Central memory CD8-positive, alpha-beta T cell (primary cell): ENCODE measurements around the gene PPP1R13L.

ENCODE experiments used
- ATAC-seq: fragments of 150-1000 bp; cut with Tn5 transposase; replicated peaks from 2 replicates; pipeline ENCODE4 v1.10.0; 2022; ENCODE audit warnings: mild to moderate bottlenecking, moderate FRiP score, moderate number of reproducible peaks; ENCODE audit not compliant: poor library complexity, severe bottlenecking; ENCODE audit errors: extremely low read depth
- DNase-seq, 2 donors: peaks; one replicate each; pipeline ENCODE4 v3.0.0; 2021; ENCODE audit warnings: low spot score in 2 of 2
- H3K27ac Mint-ChIP-seq: one replicate; pipeline ENCODE4 v1.8.0; 2022; ENCODE audit warnings: low read depth, mild to moderate bottlenecking, moderate library complexity, mixed read lengths
- H3K27me3 Mint-ChIP-seq: one replicate; pipeline ENCODE4 v1.8.0; 2022; ENCODE audit warnings: mixed read lengths
- H3K36me3 Mint-ChIP-seq: one replicate; pipeline ENCODE4 v1.8.0; 2022; ENCODE audit warnings: mild to moderate bottlenecking, moderate library complexity, mixed read lengths; ENCODE audit not compliant: insufficient read depth
- H3K4me1 Mint-ChIP-seq: one replicate; pipeline ENCODE4 v1.8.0; 2022; ENCODE audit warnings: mixed read lengths
- H3K4me3 Mint-ChIP-seq: one replicate; pipeline ENCODE4 v1.8.0; 2022; ENCODE audit warnings: mild to moderate bottlenecking, moderate library complexity, mixed read lengths
- H3K9me3 Mint-ChIP-seq: one replicate; pipeline ENCODE4 v1.8.0; 2022; ENCODE audit warnings: mixed read lengths

PPP1R13L gene

DNA sequence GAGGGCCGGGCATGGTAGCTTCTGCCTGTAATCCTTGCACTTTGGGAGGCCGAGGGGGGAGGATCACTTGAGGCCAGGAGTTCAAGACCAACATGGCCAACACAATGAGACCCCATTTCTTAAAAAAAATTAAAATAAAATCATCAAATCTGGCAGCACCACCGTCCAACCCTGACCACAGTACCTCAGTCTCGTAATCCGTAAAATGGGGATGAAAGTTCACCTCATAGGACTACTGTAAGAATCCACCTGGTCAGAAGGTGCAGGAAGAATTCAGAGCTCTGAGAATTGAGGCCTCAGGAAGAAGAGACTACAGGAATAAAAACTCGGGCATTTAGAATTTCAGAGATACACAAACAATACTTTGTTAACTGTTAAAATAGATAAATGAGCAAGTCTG, 3.1 kb downstream of the PPP1R13L start:
- ATAC-seq (no peak), DNase-seq (no peak)
- Mint-ChIP-seq H3K4me3 (no peak overlapping the region), H3K27me3 (peaks cover 46% of the 10 kb centered on the region), H3K4me1 (peaks cover 46% of the 10 kb centered on the region), H3K27ac (no peak overlapping the region), H3K36me3 (peaks cover 13% of the 10 kb centered on the region), H3K9me3 (no peaks in the 10 kb centered on the region)

DNA sequence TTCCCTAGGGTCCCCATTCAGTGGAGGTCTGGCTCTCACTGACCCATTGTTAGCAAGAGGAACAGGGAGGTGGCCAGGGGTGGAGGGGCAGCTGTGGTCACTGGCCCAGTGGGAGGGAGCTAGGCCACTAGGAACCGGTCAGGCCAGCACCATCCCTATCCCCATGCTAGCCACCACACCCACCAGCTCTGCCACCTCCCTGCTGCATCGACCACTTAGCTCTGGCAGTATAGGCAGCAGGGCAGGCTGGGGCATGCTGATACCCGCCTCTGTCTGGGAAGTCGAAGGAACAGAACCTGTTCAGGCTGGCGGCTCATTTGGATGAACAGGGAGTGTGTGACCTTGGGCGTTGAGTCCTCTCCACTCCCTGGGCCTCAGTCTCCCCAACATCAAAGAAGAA, 4.7 kb downstream of the PPP1R13L start:
- no peak overlapping the region for H3K27ac Mint-ChIP-seq

DNA sequence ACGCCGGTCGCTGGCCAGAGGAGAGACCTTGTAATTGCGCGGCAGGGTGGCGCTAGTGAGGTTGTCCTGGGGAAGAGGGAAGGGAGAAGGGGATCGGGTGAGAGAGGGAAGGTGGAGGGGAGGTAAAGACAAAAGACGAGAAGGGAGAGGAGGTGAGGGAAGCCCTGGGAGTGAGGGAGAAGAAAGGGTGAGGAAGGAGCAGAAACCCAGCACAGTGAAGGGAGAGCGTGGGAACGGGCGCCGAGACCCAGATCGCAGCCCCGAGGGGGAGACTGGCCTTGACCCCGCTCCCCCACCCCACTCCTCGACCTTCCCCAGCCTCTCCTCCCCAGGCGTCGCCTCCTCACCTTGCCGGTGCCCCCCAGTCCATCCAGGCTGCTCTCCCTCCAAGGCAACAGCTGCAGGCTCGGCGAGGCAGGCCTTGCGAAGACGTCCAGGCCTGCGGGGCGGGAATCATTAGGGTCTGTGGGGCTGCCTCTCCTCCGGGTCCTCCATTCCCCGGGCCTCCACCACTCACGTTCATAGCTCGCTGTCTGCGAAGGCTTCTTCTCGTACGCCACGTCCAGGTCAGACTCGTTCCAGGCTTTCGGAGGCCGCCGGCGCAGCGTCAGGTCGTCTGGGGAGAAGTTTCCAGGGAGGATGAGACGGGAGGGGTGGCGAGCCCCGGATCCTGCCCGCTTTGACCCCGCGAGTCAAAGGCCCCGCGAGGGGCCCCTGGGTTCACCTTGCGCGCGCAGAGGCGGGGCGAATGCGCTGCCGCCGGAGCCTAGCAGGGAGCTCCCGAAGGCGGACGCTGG, 8.8 kb downstream of the PPP1R13L start:
- no peak overlapping the region for H3K27ac Mint-ChIP-seq
- no peak for DNase-seq
- no peaks in the 10 kb centered on the region for H3K36me3 Mint-ChIP-seq
- H3K4me3 Mint-ChIP-seq = no peak overlapping the region
- peaks cover 13% of the 10 kb centered on the region for H3K4me1 Mint-ChIP-seq
- no peak for ATAC-seq
- H3K27me3 Mint-ChIP-seq = peaks cover 22% of the 10 kb centered on the region
- no peaks in the 10 kb centered on the region for H3K9me3 Mint-ChIP-seq

More for the DNA sequence above, 4.7 kb downstream of the PPP1R13L start:
- H3K9me3 Mint-ChIP-seq = no peaks in the 10 kb centered on the region
- peaks cover 47% of the 10 kb centered on the region for H3K27me3 Mint-ChIP-seq
- DNase-seq (no peak), ATAC-seq (no peak)
- no peak overlapping the region for H3K4me3 Mint-ChIP-seq
- peaks cover 2% of the 10 kb centered on the region for H3K36me3 Mint-ChIP-seq
- peaks cover 31% of the 10 kb centered on the region for H3K4me1 Mint-ChIP-seq

DNA sequence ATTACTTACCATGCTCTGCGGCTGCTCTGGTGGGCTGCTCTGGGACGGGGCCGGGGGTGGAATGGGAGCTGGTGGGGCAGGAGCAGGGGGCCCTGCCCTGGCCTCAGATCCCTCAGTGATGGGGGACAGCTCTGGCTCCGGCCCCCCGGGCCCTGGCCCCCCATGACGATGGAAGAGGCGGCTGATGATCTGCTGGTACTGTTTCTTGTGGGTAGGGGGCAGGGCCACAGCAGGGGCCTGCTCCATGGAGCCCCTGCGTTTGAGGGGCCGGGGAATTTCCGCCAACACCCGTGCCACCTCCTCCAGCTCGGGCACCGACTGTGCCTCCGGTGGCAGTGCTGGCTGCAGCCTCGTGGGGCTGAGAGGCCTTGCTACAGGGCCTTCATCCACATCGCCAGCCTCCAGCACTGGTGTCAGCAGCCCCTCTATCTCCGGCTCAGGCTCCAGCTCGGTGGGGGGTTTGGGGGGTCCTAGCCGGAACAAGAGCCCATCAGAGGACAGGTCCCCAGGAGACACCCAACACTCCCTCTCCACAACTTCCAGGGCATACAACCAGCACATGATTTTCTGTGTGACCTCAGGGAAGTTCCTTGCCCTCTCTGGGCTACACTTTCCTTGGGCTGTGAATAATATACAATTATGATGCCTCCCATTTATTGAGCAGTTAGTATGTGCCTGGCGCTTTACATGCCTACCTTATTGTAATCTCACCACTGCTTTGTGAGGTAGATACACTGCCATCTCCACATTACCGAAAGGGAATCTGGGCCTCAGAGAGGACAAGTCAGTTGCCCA, 12.8 kb downstream of the PPP1R13L start:
- DNase-seq (no peak), ATAC-seq (no peak)
- Mint-ChIP-seq H3K36me3 (no peaks in the 10 kb centered on the region), H3K4me1 (no peaks in the 10 kb centered on the region), H3K4me3 (no peak overlapping the region), H3K27me3 (peaks cover 4% of the 10 kb centered on the region), H3K9me3 (no peaks in the 10 kb centered on the region), H3K27ac (no peak overlapping the region)

DNA sequence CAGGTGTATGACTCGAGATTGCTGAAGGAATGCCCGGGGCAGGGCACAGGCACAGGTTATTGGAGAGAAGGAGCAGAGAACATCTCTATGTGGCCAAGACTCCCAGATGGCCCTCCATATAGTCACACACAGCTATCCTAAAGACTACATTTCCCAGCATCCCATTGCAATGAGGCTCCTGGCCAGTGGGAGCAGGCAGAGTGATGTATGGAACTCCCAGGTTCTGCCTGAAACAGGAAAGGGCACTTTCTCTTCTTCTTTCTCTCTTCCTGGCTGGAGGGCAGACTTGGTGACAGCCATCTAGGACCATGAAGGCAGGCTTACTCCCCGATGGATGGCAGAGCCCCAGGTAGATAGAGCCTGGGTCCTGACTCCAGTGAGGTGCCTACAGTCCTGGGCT, 13.5 kb downstream of the PPP1R13L start:
- Mint-ChIP-seq H3K4me3 (no peak overlapping the region), H3K27ac (no peak overlapping the region), H3K9me3 (no peaks in the 10 kb centered on the region), H3K36me3 (no peaks in the 10 kb centered on the region), H3K27me3 (peaks cover 3% of the 10 kb centered on the region), H3K4me1 (no peaks in the 10 kb centered on the region)
- ATAC-seq (no peak), DNase-seq (no peak)

DNA sequence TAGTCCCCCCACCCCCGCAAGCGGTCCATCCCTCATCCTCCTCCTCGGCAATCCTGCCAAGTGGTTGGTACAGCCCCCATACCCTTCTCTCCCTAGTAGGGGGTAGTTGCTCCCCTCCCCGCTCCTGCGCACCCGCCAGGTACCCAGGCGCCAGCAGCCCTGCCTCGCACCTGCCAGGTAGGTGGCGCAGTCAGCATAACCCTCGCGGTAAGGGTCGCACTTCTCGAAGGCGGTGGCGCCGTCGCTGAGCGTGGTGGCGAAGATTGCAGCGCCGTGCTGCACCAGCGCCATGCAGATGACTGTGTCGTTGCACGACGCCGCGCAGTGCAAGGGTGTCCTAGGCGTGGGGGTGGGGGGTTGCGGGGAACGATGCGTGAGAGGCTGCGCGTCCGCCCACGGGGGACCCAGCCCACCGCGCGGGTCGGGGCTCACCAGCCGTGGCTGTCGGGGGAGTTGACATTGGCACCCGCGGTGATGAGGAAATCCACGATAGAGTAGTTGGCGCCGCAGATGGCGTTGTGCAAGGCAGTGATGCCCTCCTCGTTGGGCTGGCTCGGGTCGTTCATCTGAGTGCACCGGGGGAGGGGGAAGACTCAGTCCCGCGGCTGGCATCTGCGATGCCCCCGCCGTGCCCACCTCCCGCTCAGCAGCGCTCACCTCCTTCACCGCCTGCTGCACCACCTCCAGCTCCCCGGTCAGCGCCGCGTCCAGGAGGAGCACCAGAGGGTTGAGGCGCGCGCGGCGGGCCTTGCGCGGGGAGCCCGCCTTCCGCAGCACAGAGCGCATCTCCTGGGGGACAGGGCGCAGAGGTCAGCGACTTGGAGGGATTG, 19.3 kb downstream of the PPP1R13L start:
- DNase-seq = no peak
- no peaks in the 10 kb centered on the region for H3K36me3 Mint-ChIP-seq
- no peaks in the 10 kb centered on the region for H3K9me3 Mint-ChIP-seq
- H3K4me3 Mint-ChIP-seq = no peak overlapping the region
- no peak for ATAC-seq
- H3K27ac Mint-ChIP-seq = no peak overlapping the region
- H3K4me1 Mint-ChIP-seq = no peaks in the 10 kb centered on the region
- H3K27me3 Mint-ChIP-seq = peaks cover 22% of the 10 kb centered on the region

DNA sequence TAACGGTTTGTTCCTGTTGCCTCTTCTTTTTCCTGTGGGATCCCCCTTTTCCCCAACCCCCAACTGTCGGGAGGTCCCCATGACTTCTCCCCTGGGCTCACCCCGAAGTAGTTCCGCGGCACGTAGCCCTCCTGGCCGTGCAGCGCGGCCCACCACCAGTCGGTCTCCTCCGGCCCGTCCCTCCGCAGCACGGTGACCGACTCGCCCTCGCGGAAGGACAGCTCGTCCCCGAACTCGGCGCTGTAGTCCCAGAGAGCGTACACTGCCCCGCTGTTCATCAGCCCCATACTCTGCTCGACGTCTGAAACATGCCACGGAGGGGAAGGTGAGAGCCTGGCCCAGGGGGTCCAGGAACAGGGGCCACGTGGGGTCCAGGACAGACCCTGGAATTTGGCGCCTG, 22.4 kb downstream of the PPP1R13L start:
- Mint-ChIP-seq H3K27ac (no peak overlapping the region), H3K27me3 (peaks cover 22% of the 10 kb centered on the region), H3K4me3 (no peak overlapping the region), H3K36me3 (no peaks in the 10 kb centered on the region), H3K4me1 (no peaks in the 10 kb centered on the region), H3K9me3 (no peaks in the 10 kb centered on the region)
- no peak for DNase-seq
- no peak for ATAC-seq

DNA sequence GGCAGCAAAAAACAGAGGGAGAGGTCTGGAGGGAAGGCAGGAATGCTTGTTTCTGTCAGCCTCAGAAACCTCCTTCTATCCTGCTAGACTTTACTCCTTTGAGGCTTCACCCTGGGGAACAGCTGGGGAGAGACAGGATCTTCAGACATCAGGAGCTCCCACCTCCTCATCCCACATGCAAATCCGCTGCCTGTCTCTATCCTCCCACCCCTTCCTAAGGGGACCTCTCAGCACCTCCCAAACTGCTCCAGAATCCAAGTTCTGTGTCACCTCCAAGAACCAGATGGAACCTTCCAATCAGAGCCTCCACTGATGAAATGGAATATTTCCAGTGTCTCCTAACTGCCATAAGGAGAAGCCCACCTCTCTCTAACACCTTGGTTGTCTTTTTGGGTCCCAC, 24.8 kb downstream of the PPP1R13L start:
- no peaks in the 10 kb centered on the region for H3K9me3 Mint-ChIP-seq
- peaks cover 6% of the 10 kb centered on the region for H3K27me3 Mint-ChIP-seq
- H3K27ac Mint-ChIP-seq = no peak overlapping the region
- no peaks in the 10 kb centered on the region for H3K4me1 Mint-ChIP-seq
- ATAC-seq = no peak
- H3K36me3 Mint-ChIP-seq = no peaks in the 10 kb centered on the region
- no peak for DNase-seq
- H3K4me3 Mint-ChIP-seq = no peak overlapping the region

DNA sequence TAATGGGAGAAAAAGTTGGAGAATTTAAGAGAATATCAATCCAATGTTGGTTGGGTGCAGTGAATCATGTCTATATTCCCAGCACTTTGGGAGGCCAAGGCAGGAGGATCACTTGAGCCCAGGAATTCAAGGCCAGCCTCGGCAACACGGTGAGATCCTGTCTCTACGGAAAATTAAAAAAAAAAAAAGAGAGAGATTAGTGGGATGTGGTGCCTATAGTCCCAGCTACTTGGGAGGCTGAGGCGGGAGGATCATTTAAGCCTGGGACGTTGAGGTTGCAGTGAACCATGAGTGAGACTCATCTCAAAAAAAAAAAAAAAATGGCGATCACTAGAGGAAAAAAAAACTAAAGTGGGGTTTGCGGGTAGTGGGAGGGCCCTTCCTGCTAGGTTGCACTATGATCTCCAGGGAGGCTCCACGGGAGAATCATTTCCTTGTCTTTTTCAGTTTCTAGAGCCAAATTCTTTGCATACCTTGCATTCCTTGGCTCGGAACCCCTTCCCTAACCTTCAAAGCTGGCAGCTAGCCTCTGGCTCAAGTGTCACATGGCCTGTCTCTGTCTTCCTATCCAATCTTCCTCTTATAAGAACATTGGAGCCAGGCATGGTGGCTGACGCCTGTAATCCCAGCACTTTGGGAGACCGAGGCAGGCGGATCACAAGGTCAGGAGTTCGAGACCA, 28.7 kb downstream of the PPP1R13L start:
- Mint-ChIP-seq H3K36me3 (no peaks in the 10 kb centered on the region), H3K4me3 (no peak overlapping the region), H3K27me3 (no peaks in the 10 kb centered on the region), H3K9me3 (no peaks in the 10 kb centered on the region), H3K27ac (no peak overlapping the region), H3K4me1 (no peaks in the 10 kb centered on the region)
- ATAC-seq (no peak), DNase-seq (no peak)

DNA sequence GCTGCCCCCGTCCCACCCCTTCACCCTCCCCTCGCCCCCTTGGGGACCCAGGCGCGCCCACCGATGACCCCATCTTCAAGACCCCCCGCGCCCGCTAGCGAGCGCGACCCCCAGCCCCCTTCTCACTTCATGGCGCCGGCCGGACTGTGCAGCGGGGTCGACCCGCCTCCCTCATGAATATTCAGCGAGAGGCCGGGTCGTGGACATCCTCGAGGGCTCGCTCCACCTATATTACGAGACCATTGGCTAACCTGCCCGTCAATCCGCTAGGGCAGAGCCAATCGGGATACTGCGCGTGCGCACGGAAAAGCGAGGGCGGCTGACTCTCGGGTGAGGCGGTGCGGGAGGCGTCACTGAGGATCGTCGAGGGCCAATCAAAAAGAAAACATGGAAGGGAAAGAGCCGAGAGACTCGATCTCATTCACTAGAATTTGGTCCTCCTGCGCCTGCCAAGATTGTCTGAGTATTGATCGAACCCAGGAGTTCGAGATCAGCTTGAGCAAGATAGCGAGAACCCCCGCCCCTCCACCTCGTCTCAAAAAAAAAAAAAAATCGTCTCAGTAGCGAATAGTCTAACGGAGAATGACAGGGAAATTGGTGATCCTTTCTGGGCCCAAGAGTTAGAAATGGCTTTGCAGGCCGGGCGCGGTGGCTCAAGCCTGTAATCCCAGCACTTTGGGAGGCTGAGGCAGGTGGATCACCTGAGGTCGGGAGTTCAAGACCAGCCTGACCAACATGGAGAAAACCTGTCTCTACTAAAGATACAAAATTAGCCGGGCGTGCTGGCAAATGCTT, 34.3 kb downstream of the PPP1R13L start, which contains the start of gene ERCC2:
ERCC2 (minus strand) TSS at position 164 of the 795 bp plus-strand sequence; CDS start at position 131, 33 bp downstream.
- H3K4me1 Mint-ChIP-seq = no peaks in the 10 kb centered on the region
- H3K4me3 Mint-ChIP-seq = peak within 1 kb of the TSS; percentile 77
- DNase-seq (peak; percentile 100), ATAC-seq (peak; percentile 100)
- H3K36me3 Mint-ChIP-seq = peaks cover 16% of the 10 kb centered on the region
- no peaks in the 10 kb centered on the region for H3K9me3 Mint-ChIP-seq
- H3K27me3 Mint-ChIP-seq = no peaks in the 10 kb centered on the region
- H3K27ac Mint-ChIP-seq = peak within 1 kb of the TSS; percentile 72

DNA sequence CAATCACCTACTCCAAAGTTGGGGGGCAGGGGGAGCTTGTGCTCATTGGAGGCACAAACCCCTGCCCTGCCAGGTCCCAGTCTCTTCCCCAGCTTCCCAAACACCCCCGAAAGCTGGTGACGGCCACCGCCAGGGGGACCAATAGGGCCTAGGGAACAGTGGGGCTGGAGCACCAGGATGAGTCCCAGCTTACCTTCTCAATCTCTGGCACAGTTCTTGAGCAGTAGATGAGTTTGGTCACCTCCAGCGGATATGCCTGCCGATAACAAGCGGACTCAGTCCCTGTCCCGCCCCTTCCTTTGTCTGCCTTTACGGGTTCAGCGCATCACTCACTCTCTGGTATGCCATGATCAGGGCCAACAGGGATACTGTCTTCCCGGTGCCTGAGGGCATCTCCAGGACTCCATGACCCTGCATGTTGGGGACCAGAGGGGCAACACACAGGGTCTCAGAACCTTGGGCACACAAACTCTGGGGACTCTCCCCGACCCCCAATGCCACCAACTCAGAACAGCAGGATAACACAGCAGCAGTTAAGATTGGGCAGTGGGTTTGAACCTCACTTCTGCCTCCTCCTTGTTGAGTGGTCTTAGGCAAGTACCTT, 36.0 kb downstream of the PPP1R13L start:
- ATAC-seq (no peak), DNase-seq (no peak)
- Mint-ChIP-seq H3K4me1 (no peaks in the 10 kb centered on the region), H3K27ac (no peak overlapping the region), H3K36me3 (peaks cover 16% of the 10 kb centered on the region), H3K27me3 (no peaks in the 10 kb centered on the region), H3K4me3 (peak overlapping the region; percentile 43), H3K9me3 (no peaks in the 10 kb centered on the region)
